ENCODE results near the gene SLC13A5. TPM values are rescaled to one million over a fixed set of nuclear protein-coding genes. Genes with fewer than 3 reads are reported as not detected.
"Not testable (repeated sequence)": the region's sequence is repeated elsewhere in the genome, so short reads cannot be mapped to it uniquely, and the experiment has no call there.

SLC13A5 gene
- total RNA-seq, 4 donors from 2014 or later: 0.29 to 2.3 (median 1.3) TPM

GRCh38 chr17:6748617-6749016 is 35.4 kb upstream of the SLC13A5 start:
- Histone ChIP-seq H3K36me3 (no peaks in the 10 kb centered on the region), H3K4me1 (peaks cover 4 to 21% (median 5%) of the 10 kb centered on the region in 3 donors), H3K4me3 (no peak overlapping the region), H3K27me3 (peaks cover 0 to 5% (median 0%) of the 10 kb centered on the region in 4 donors), H3K9me3 (no peaks in the 10 kb centered on the region), H3K27ac (no peak overlapping the region)
- intact Hi-C loops (cut with DNase I): no loop called here
- no peak for DNase-seq
- no peak for TF ChIP-seq CTCF (IDR thresholded peaks at IDR 0.05)
- TF ChIP-seq POLR2A (IDR thresholded peaks at IDR 0.05): no peak

- H3K27me3 ChIP-seq: peaks cover 0 to 13% (median 0%) of the 10 kb centered on the region in 4 donors
- intact Hi-C loops (cut with DNase I); H3K27ac ChIP-seq; H3K9me3 ChIP-seq; H3K36me3 ChIP-seq; DNase-seq; H3K4me3 ChIP-seq; H3K4me1 ChIP-seq: not testable (repeated sequence)
- 94 to 95% methylated on average over 6 of the region's 6 CpGs for WGBS, 2 donors
Measured at GRCh38 chr17:6746665-6747064, 33.5 kb upstream of the SLC13A5 start.

- H3K4me1 ChIP-seq: no peaks in the 10 kb centered on the region
- H3K27ac ChIP-seq: no peak overlapping the region
- TF ChIP-seq POLR2A (IDR thresholded peaks at IDR 0.05) (no peak), CTCF (IDR thresholded peaks at IDR 0.05) (no peak)
- H3K36me3 ChIP-seq: no peaks in the 10 kb centered on the region
- H3K27me3 ChIP-seq: peaks cover 0 to 13% (median 0%) of the 10 kb centered on the region in 4 donors
- no peaks in the 10 kb centered on the region for H3K9me3 ChIP-seq
- WGBS, 2 donors: 73 to 75% methylated on average over 2 to 4 of the region's 4 CpGs
- DNase-seq: no peak
- H3K4me3 ChIP-seq: no peak overlapping the region
- intact Hi-C loops (cut with DNase I): no loop called here
Measured at GRCh38 chr17:6729531-6729930, 16.4 kb upstream of the SLC13A5 start.

GRCh38 chr17:6724009-6724408 is 10.8 kb upstream of the SLC13A5 start:
- no peak for TF ChIP-seq CTCF (IDR thresholded peaks at IDR 0.05)
- H3K4me1 ChIP-seq: no peaks in the 10 kb centered on the region
- 82 to 83% methylated on average over 5 of the region's 5 CpGs for WGBS, 2 donors

GRCh38 chr17:6721744-6722143 is 8.6 kb upstream of the SLC13A5 start:
- intact Hi-C loops (cut with DNase I): no loop called here
- DNase-seq: no peak
- no peaks in the 10 kb centered on the region for H3K9me3 ChIP-seq
- WGBS, 2 donors: 81 to 86% methylated on average over 5 of the region's 5 CpGs
- H3K4me1 ChIP-seq: no peaks in the 10 kb centered on the region
- H3K36me3 ChIP-seq: no peaks in the 10 kb centered on the region
- no peak for TF ChIP-seq POLR2A (IDR thresholded peaks at IDR 0.05)
- no peak for TF ChIP-seq CTCF (IDR thresholded peaks at IDR 0.05)
- H3K27ac ChIP-seq: no peak overlapping the region
- peaks cover 0 to 53% (median 0%) of the 10 kb centered on the region in 4 donors for H3K27me3 ChIP-seq
- no peak overlapping the region for H3K4me3 ChIP-seq

More at GRCh38 chr17:6724009-6724408, 10.8 kb upstream of the SLC13A5 start:
- DNase-seq: no peak
- Histone ChIP-seq H3K36me3 (no peaks in the 10 kb centered on the region), H3K27ac (no peak overlapping the region), H3K9me3 (no peaks in the 10 kb centered on the region), H3K27me3 (peaks cover 0 to 49% (median 0%) of the 10 kb centered on the region in 4 donors), H3K4me3 (no peak overlapping the region)
- intact Hi-C loops (cut with DNase I): no loop called here

GRCh38 chr17:6716736-6717135 is 3.6 kb upstream of the SLC13A5 start:
- H3K9me3 ChIP-seq: peaks cover 0 to 10% (median 0%) of the 10 kb centered on the region in 3 donors
- H3K4me1 ChIP-seq: peaks cover 6 to 22% (median 21%) of the 10 kb centered on the region in 3 donors
- H3K27ac ChIP-seq: no peak overlapping the region
- peaks cover 0 to 57% (median 3%) of the 10 kb centered on the region in 4 donors for H3K27me3 ChIP-seq
- no peak for DNase-seq
- intact Hi-C loops (cut with DNase I): no loop called here
- H3K36me3 ChIP-seq: no peaks in the 10 kb centered on the region
- H3K4me3 ChIP-seq: no peak overlapping the region
- WGBS, 2 donors: 58 to 72% methylated on average over 2 of the region's 2 CpGs
- TF ChIP-seq POLR2A (IDR thresholded peaks at IDR 0.05) (no peak), CTCF (IDR thresholded peaks at IDR 0.05) (no peak)
